GM12878 (cell line): Measurements from ENCODE around the gene LRBA. TPM values are rescaled to one million over a fixed set of nuclear protein-coding genes. Genes with fewer than 3 reads are reported as not detected.
A peak's percentile ranks its signal among the peaks of the same experiment; 100 is the strongest.

ENCODE experiments used
- ATAC-seq: fragments of 200-7000 bp; cut with Tn5 transposase; 3 replicates; pipeline ENCODE4 v1.9.1; 2020; ENCODE audit warnings: mild to moderate bottlenecking, moderate library complexity
- BruUV-seq: library from RNA; stranded (reverse); fragments of 400-500 nt; replicated peaks from 2 replicates; lab custom pipeline; 2021; lab: Mats Ljungman, UMichigan
- CTCF ChIA-PET: fragments of 300-600 bp; sonication (Branson Sonifier 250); formaldehyde crosslinking; extraction: SDS; loops from one replicate; lab custom pipeline; 2021; ENCODE audit warnings: inconsistent platforms; lab: Yijun Ruan, JAX
- POLR2A ChIA-PET: fragments of 350-600 bp; formaldehyde crosslinking; extraction: SDS; loops from one replicate; lab custom pipeline; 2021; ENCODE audit warnings: inconsistent platforms; lab: Charles Lee
- RAD21 ChIA-PET: fragments of 300-600 bp; sonication (Branson Sonifier 250); formaldehyde crosslinking; loops from one replicate; lab custom pipeline; 2023; ENCODE audit warnings: antibody characterized with exemption; ENCODE audit not compliant: unreplicated experiment; lab: Charles Lee
- SMC1A ChIA-PET: fragments of 300-600 bp; sonication (Branson Sonifier 250); formaldehyde crosslinking; loops from one replicate; lab custom pipeline; 2023; ENCODE audit not compliant: unreplicated experiment, uncharacterized antibody; lab: Charles Lee
- DNase-seq: peaks from one replicate; pipeline ENCODE4 v3.0.0-alpha.2; 2011; ENCODE audit warnings: low read depth, low spot score
- FAIRE-seq: peaks from 3 replicates; lab custom pipeline; 2011; peaks lifted over from hg19 to GRCh38; lab: Jason Lieb, UNC
- H2AFZ ChIP-seq: 2 replicates; pipeline ENCODE4 v1.6.0; 2011; ENCODE audit warnings: low read depth, low read length, control low read depth; ENCODE audit not compliant: control insufficient read depth
- H3K27ac ChIP-seq: 2 replicates; pipeline ENCODE4 v1.5.1; 2011; ENCODE audit warnings: control low read depth; ENCODE audit not compliant: control insufficient read depth, insufficient read depth
- H3K27me3 ChIP-seq, 2 experiments: replicated peaks in 1 of 2; 2 replicates each; pipeline versions ENCODE4 v1.6.0 to v1.6.1; 2011; ENCODE audit warnings: low read length in 1 of 2; ENCODE audit not compliant: control insufficient read depth in 2 of 2, insufficient read depth in 2 of 2
- H3K36me3 ChIP-seq, 2 experiments: 2 replicates each; pipeline ENCODE4 v1.5.1; 2011; ENCODE audit warnings: low read length in 1 of 2; ENCODE audit not compliant: control insufficient read depth in 2 of 2, insufficient read depth in 2 of 2
- H3K4me1 ChIP-seq: 2 replicates; pipeline ENCODE4 v1.6.1; 2011; ENCODE audit warnings: mild to moderate bottlenecking, low read length, moderate library complexity, mixed read lengths; ENCODE audit not compliant: control insufficient read depth, insufficient read depth
- H3K4me2 ChIP-seq: 2 replicates; pipeline ENCODE4 v1.6.0; 2011; ENCODE audit warnings: control low read depth; ENCODE audit not compliant: control insufficient read depth, insufficient read depth
- H3K4me3 ChIP-seq: fragments of 200-600 bp; sonication (generic); 2 replicates; pipeline ENCODE4 v1.5.1; 2016
- H3K79me2 ChIP-seq: 2 replicates; pipeline ENCODE4 v1.6.0; 2011; ENCODE audit warnings: low read length; ENCODE audit not compliant: control insufficient read depth, insufficient read depth
- H3K9ac ChIP-seq: 2 replicates; pipeline ENCODE4 v1.8.0; 2011; ENCODE audit warnings: low read length, control low read depth, mixed read lengths; ENCODE audit not compliant: control insufficient read depth, insufficient read depth
- H3K9me3 ChIP-seq: replicated peaks from 3 replicates; pipeline ENCODE4 v1.5.1; 2011; ENCODE audit warnings: mild to moderate bottlenecking, low read length; ENCODE audit not compliant: control insufficient read depth, insufficient read depth
- H4K20me1 ChIP-seq: 2 replicates; pipeline ENCODE4 v1.6.0; 2011; ENCODE audit not compliant: control insufficient read depth, insufficient read depth
- BCL11A ChIP-seq: IDR thresholded peaks from 2 replicates; pipeline ENCODE4 v1.6.1; 2011; ENCODE audit warnings: low read depth, low read length
- ESRRA ChIP-seq: IDR thresholded peaks from 2 replicates; pipeline ENCODE4 v1.6.1; 2012; ENCODE audit warnings: mild to moderate bottlenecking, low read length, improper control_type of control experiment
- IKZF2 ChIP-seq, 2 experiments: fragments of 450-650 bp; IDR thresholded peaks; 2 replicates each; pipeline ENCODE4 v1.6.1; 2017; ENCODE audit warnings: mild to moderate bottlenecking in 2 of 2, moderate library complexity in 2 of 2
- NBN ChIP-seq: fragments of 450-650 bp; IDR thresholded peaks from 2 replicates; pipeline ENCODE4 v1.6.1; 2016
- PRDM15 ChIP-seq: fragments of 450-650 bp; formaldehyde crosslinking; IDR thresholded peaks from 2 replicates; pipeline ENCODE4 v1.4.0; 2020; ENCODE audit warnings: mild to moderate bottlenecking, moderate library complexity
- RAD51 ChIP-seq: fragments of 450-650 bp; IDR thresholded peaks from 2 replicates; pipeline ENCODE4 v1.6.1; 2016; ENCODE audit warnings: moderate library complexity, mild to moderate bottlenecking, inconsistent platforms
- SMAD1 ChIP-seq: fragments of 450-650 bp; IDR thresholded peaks from 2 replicates; pipeline ENCODE4 v1.6.1; 2018; ENCODE audit warnings: mild to moderate bottlenecking, low read depth; ENCODE audit not compliant: partially characterized antibody
- SREBF1 ChIP-seq: IDR thresholded peaks from 2 replicates; pipeline ENCODE4 v1.6.1; 2012; ENCODE audit warnings: mild to moderate bottlenecking, low read length
- SREBF2 ChIP-seq: IDR thresholded peaks from 2 replicates; pipeline ENCODE4 v1.6.1; 2012; ENCODE audit warnings: mild to moderate bottlenecking, low read length
- YY1 ChIP-seq: IDR thresholded peaks from 2 replicates; pipeline ENCODE4 v1.6.1; 2011; ENCODE audit warnings: low read depth, mild to moderate bottlenecking, low read length
- ZBTB33 ChIP-seq: fragments of 450-650 bp; IDR thresholded peaks from 2 replicates; pipeline ENCODE4 v1.6.1; 2017; ENCODE audit warnings: mild to moderate bottlenecking
- ZSCAN29 ChIP-seq: fragments of 450-650 bp; IDR thresholded peaks from 2 replicates; pipeline ENCODE4 v1.6.1; 2017; ENCODE audit warnings: mild to moderate bottlenecking, moderate library complexity
- WGBS: methylation state at CpG from one replicate; pipeline ENCODE4 v1.1.6; 2016; ENCODE audit warnings: low lambda C conversion rate; ENCODE audit not compliant: insufficient replicate concordance, insufficient coverage; ENCODE audit errors: missing lambda C conversion rate; 5-methylcytosine and 5-hydroxymethylcytosine counted together
- in situ Hi-C: fragments of 300-500 bp; cut with MboI; formaldehyde crosslinking; loops from 9 replicates; pipeline ENCODE4 v1.14.3; 2018; ENCODE audit warnings: mixed read lengths
- intact Hi-C: fragments of 100-400 bp; cut with micrococcal nuclease; formaldehyde crosslinking; loops from one replicate; pipeline ENCODE4 v1.14.2; 2022; ENCODE audit not compliant: unreplicated experiment
- polyA plus RNA-seq, 11 experiments: library from polyadenylated mRNA; depleted of rRNA in 4 of 11; unstranded in 6 of 11; stranded (reverse) in 5 of 11; fragments of >200 nt; fragmentation: Nextera tagmentation in 4 of 11; fragmentation: Illumina TruSeq in 1 of 11; extraction: Ambion mirVana in 4 of 11; extraction: Trizol in 1 of 11; gene quantifications; 1 replicate in 1 of 11; 2 replicates in 10 of 11; pipeline versions ENCODE4 v1.2.1 to v1.2.3, GENCODE V29; 2011 to 2016; ENCODE audit warnings: inconsistent platforms in 2 of 11, missing spikeins in 2 of 11, low read depth in 1 of 11
- total RNA-seq, 4 experiments: library from RNA; depleted of rRNA in 3 of 4; stranded (reverse); fragments of >200 nt in 3 of 4; fragmentation: Illumina TruSeq in 1 of 4; extraction: Trizol in 1 of 4; gene quantifications; 2 replicates each; pipeline versions ENCODE4 v1.2.1 to v1.2.3, GENCODE V29; 2013 to 2021
- TF ChIP-seq, protein P1 (sequence below): IDR thresholded peaks from 2 replicates; pipeline ENCODE4 v1.6.1; 2012; ENCODE audit warnings: low read depth, low read length, improper control_type of control experiment
- TF ChIP-seq, protein P2 (sequence below): fragments of 450-650 bp; formaldehyde crosslinking; IDR thresholded peaks from 2 replicates; pipeline ENCODE4 v1.5.0; 2022; ENCODE audit warnings: mild to moderate bottlenecking, missing genetic modification characterization

LRBA gene
- total and polyA plus RNA-seq, 10 of the 15 experiments (the other 5 are each of a cell fraction or from before 2014, with no cell fraction given): 20.3 to 93.4 (median 55.0) TPM

DNA sequence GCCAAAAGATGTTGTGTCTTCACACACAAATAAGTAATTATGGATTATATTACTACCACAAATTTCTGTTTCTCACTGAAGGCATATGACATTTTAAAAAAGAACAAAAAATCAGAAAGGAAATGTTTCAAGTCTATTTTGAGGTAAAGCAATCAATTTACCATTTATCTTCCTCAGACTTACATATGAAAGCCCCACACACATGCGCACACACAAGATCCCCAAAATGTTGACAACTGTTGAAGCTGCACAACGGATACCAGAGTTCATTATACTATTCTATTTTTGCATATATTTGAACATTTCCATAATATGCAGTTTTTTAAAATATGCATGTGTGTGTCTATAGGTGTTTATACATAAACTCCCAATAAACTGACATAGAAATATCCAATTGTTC is 2.7 kb downstream of the LRBA start:
- CTCF ChIA-PET: interaction anchor here (0.6 to 3.8 kb wide), 5 partner anchors 51 to 145 kb away, joined by 3 to 21 read pairs (median 4); no protein-coding TSS in a partner anchor
- 96% methylated on average over 2 of the region's 2 CpGs for WGBS
- POLR2A ChIA-PET: interaction anchor here (0.6 to 2.9 kb wide), 11 partner anchors 9 to 1340 kb away, joined by 3 to 22 read pairs (median 4); no protein-coding TSS in a partner anchor
- SMC1A ChIA-PET: interaction anchor here (0.7 to 5.0 kb wide), 15 partner anchors 17 to 146 kb away, joined by 3 to 31 read pairs (median 3); no protein-coding TSS in a partner anchor
- in situ Hi-C loops (no loop called here), intact Hi-C loops (no loop called here)
- Histone ChIP-seq H3K4me1 (peaks cover 4% of the 10 kb centered on the region), H3K9ac (peak overlapping the region; percentile 96), H3K79me2 (peaks cover 68% of the 10 kb centered on the region), H3K27me3 (no peaks in the 10 kb centered on the region), H3K27ac (no peak overlapping the region), H3K9me3 (no peaks in the 10 kb centered on the region; the same call in 2 of the 3 replicates), H3K4me3 (peak overlapping the region; percentile 100), H3K4me2 (peak overlapping the region; percentile 53), H4K20me1 (no peaks in the 10 kb centered on the region), H3K36me3 (no peaks in the 10 kb centered on the region; a peak in 2 of 4 replicates), H2AFZ (no peak overlapping the region)
- DNase-seq: no peak
- RAD21 ChIA-PET: interaction anchor here (0.6 to 7.2 kb wide), 5 partner anchors 37 to 79 kb away, joined by 3 to 36 read pairs (median 5); no protein-coding TSS in a partner anchor
- no TSS peak for BruUV-seq
- TF ChIP-seq NBN (no peak), IKZF2 (IDR thresholded peaks at IDR 0.05) (no peak), SMAD1 (no peak), ZBTB33 (no peak), BCL11A (no peak), ZSCAN29 (no peak), RAD51 (no peak), ESRRA (no peak), PRDM15 (CRISPR knock-in tag) (no peak), SREBF1 (no peak), SREBF2 (no peak), YY1 (no peak)
- TF ChIP-seq, protein P1, sequence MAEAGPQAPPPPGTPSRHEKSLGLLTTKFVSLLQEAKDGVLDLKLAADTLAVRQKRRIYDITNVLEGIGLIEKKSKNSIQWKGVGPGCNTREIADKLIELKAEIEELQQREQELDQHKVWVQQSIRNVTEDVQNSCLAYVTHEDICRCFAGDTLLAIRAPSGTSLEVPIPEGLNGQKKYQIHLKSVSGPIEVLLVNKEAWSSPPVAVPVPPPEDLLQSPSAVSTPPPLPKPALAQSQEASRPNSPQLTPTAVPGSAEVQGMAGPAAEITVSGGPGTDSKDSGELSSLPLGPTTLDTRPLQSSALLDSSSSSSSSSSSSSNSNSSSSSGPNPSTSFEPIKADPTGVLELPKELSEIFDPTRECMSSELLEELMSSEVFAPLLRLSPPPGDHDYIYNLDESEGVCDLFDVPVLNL: no peak
- TF ChIP-seq, protein P2, sequence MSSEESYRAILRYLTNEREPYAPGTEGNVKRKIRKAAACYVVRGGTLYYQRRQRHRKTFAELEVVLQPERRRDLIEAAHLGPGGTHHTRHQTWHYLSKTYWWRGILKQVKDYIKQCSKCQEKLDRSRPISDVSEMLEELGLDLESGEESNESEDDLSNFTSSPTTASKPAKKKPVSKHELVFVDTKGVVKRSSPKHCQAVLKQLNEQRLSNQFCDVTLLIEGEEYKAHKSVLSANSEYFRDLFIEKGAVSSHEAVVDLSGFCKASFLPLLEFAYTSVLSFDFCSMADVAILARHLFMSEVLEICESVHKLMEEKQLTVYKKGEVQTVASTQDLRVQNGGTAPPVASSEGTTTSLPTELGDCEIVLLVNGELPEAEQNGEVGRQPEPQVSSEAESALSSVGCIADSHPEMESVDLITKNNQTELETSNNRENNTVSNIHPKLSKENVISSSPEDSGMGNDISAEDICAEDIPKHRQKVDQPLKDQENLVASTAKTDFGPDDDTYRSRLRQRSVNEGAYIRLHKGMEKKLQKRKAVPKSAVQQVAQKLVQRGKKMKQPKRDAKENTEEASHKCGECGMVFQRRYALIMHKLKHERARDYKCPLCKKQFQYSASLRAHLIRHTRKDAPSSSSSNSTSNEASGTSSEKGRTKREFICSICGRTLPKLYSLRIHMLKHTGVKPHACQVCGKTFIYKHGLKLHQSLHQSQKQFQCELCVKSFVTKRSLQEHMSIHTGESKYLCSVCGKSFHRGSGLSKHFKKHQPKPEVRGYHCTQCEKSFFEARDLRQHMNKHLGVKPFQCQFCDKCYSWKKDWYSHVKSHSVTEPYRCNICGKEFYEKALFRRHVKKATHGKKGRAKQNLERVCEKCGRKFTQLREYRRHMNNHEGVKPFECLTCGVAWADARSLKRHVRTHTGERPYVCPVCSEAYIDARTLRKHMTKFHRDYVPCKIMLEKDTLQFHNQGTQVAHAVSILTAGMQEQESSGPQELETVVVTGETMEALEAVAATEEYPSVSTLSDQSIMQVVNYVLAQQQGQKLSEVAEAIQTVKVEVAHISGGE (CRISPR knock-in tag): no peak
- no peak for ATAC-seq
- no peak for FAIRE-seq
